Endometrial microvascular endothelial cells (primary cell): ENCODE data around the gene SLC43A3. TPM values are rescaled to one million over a fixed set of nuclear protein-coding genes. Genes with fewer than 3 reads are reported as not detected.

Experiments
- in situ Hi-C: cut with HindIII; loops from 2 replicates; pipeline ENCODE4 v1.10.0; 2017; ENCODE audit warnings: low sequenced_read_pairs, low pct_unique_long_range_greater_than_20kb; ENCODE audit errors: inconsistent ontology term
- total RNA-seq: library from RNA; depleted of rRNA; stranded (reverse); fragments of >200 nt; gene quantifications from one replicate; pipeline ENCODE4 v1.2.3, GENCODE V29; 2015; ENCODE audit errors: inconsistent ontology term

SLC43A3 gene
- total RNA-seq, 1 donor from 2014 or later = 122 TPM

GRCh38 chr11:57434640-57435546 lies 8.0 kb upstream of the SLC43A3 start:
- in situ Hi-C loops = no loop called here

GRCh38 chr11:57432714-57433163 lies 5.8 kb upstream of the SLC43A3 start:
- in situ Hi-C loops = no loop called here

- in situ Hi-C loops = no loop called here
Observed at GRCh38 chr11:57432149-57432561, 5.2 kb upstream of the SLC43A3 start.

GRCh38 chr11:57430952-57431351 lies 4.0 kb upstream of the SLC43A3 start:
- in situ Hi-C loops = no loop called here

- in situ Hi-C loops = no loop called here
Observed at GRCh38 chr11:57429946-57430345, 3.0 kb upstream of the SLC43A3 start.

- in situ Hi-C loops = no loop called here
Observed at GRCh38 chr11:57428643-57429042, 1.7 kb upstream of the SLC43A3 start.

- in situ Hi-C loops = no loop called here
Observed at GRCh38 chr11:57427727-57428082, 784 bp upstream of the SLC43A3 start.

- in situ Hi-C loops = no loop called here
Observed at GRCh38 chr11:57426439-57426928, 437 bp downstream of the SLC43A3 start.

- in situ Hi-C loops = no loop called here
Observed at GRCh38 chr11:57425565-57426438, 1.1 kb downstream of the SLC43A3 start.

GRCh38 chr11:57424792-57425564 lies 1.9 kb downstream of the SLC43A3 start:
- in situ Hi-C loops = no loop called here

GRCh38 chr11:57424137-57424791 lies 2.7 kb downstream of the SLC43A3 start:
- in situ Hi-C loops = no loop called here

- in situ Hi-C loops = no loop called here
Observed at GRCh38 chr11:57422669-57423068, 4.3 kb downstream of the SLC43A3 start.

GRCh38 chr11:57421805-57422204 lies 5.1 kb downstream of the SLC43A3 start:
- in situ Hi-C loops = no loop called here

- in situ Hi-C loops = no loop called here
Observed at GRCh38 chr11:57421066-57421465, 5.9 kb downstream of the SLC43A3 start.

- in situ Hi-C loops = no loop called here
Observed at GRCh38 chr11:57419146-57419545, 7.8 kb downstream of the SLC43A3 start.

GRCh38 chr11:57418131-57418530 lies 8.8 kb downstream of the SLC43A3 start:
- in situ Hi-C loops = no loop called here

GRCh38 chr11:57417056-57417455 lies 9.9 kb downstream of the SLC43A3 start:
- in situ Hi-C loops = no loop called here

- in situ Hi-C loops = no loop called here
Observed at GRCh38 chr11:57416436-57416835, 10.5 kb downstream of the SLC43A3 start.
